ENCODE results near the gene CARMIL1.

The CARMIL1 gene

DNA sequence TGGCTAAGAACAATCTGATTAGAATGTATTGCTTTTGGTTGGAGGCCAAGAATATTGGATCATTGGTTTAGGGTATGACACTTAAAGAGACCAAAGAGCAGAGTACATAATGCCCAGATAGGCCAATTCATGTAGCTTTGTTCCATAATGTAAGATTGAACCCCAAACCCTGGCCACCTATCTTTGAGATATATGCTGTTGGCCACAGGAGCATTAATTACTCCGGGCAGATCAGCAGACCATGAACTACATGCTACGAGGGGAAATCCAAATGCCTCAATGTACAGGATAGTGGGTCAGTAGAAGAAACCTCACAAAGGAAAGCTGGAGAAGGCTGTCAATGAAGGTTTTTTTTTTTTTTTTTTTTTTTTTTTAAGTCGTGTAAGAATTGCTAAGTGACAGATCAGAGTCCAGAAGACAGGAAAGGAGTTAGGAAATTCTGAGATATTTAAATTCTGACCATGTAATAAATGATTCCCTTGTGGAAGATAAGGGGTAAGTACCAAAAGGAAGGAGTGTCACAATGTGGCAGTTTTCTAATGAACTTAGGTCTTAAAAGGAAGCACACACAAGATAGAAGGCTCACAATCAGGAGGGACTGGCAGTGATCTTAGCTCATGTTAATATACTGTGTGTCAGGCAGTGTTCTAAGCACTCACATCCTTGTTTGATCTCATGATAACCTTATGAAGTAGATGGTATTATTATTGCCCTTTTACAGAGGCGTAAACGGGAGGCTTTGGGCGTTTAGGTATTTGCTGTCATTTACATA, 61.4 kb downstream of the CARMIL1 start:
- DNase-seq, result no peak

DNA sequence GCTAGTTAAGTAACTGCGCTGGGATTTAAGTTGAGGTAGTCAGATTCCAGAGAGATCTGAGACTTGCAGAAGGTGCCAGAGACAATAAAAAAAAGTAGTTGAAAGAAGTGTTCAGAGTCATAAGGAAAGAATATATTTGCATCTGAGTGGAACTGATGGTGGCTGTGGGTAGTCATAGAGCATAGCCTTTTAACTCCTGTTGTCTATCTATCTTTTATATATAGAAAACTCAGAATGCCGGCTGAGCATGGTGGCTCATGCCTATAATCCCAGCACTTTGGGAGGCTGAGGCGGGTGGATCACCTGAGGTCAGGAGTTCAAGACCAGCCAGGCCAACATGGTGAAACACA, 62.0 kb downstream of the CARMIL1 start:
- DNase-seq, result no peak

DNA sequence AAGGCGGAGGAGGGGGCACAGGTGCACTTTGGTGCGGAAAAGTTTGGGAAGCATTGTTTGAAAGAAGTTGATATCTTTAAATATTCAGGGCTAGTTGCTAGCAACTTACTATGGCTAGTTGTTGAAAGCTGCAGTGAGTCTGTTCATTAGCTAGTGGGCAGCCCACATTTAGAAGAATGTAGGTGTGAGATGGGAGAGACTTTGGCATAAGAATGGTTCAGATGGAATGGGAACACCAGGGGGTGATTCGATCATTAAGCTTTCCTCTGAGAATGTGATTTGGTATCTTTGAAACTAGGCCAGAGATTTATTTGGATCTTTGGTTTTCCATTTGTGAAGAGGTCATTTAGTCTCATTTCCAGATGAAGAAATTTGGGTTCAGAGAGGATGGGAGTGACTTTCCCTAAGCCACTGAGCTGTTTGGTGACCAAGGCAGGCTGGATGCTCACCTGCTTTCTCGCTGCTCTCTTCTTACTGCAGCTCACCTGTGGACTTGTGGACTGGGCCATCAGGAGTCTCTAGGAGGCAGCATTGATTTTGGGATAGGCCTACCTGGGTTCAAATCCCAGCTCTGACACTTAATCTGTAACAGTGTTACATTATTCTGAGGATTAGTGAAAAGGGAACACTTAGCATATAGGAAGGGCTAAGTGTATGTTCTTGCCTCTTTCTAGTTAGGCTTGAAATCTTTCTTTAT, 62.9 kb downstream of the CARMIL1 start:
- no peak for DNase-seq

DNA sequence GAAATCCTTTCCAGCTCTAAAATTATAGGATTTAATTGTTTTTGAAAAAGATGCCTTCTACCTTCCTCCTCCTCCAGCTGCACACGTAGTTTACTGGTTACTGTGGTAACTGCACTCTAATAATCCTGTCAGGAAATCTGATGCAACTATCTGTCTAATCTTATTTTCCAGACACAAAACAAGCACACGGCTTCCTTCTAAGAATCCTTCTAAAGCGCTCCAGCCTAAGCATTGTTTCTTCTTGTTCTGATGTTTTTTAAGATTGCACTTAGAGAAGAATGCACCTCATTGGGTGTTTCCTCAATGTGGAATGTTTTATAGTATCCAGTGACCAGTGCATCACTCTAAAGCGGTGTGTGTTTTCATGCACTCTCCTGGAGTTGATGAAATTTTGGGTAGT, 63.6 kb downstream of the CARMIL1 start:
- DNase-seq, result no peak

DNA sequence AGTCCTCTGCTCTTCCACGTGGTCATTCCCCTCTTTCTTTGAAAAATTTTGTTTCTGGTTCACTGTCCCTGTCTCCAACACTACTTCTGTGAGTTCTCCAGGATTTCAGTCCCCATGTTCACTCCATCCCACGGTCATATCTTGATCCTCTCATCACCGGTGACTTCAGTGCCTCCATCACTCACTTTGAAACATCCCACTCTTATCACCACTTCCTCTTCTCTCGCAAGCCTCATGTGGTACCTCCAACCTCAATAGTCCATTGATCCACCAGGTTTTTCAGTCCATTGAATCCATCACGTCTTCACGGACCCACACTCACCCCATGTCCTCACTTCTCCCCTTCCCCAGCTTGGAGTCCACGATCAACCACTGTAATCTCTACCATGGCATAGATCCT, 64.8 kb downstream of the CARMIL1 start:
- no peak for DNase-seq

DNA sequence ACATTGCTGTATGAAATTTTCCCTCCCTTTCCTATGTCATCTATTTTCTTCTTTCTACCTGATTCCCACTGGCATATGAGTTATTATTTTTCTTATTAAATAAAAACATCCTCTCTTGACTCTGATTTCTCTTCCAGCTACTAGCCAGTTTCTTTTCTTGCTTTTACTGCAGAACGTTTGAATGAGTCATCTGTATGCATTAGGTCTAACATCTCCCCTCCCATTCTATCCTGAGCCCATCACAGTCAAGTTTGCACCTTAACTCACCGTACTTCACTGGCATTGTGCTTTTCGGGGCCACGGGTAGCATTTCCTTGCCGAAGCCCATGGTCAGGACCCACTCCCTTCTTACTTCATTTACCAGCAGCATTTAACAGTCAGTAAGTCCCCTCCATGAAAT, 65.7 kb downstream of the CARMIL1 start:
- no peak for DNase-seq

DNA sequence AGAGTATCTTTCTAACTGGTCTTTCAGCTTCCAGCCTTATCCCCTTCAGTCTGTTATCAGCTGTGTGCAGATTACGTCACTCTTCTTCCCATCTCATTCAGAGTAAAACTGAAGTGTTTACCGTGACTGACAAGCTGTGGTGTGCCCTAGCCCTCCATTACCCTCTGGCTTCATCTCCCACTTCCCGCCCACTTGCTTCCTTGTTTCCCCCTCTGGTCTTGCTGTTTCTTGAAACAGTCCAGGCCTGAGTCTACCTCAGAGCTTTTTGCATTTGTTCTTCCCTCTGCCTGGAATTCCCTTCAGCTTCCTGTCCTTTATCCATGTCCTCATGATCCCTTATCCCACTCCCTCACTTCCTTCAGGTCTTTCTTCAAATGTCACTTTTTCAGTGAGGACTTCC, 66.9 kb downstream of the CARMIL1 start:
- no peak for DNase-seq

DNA sequence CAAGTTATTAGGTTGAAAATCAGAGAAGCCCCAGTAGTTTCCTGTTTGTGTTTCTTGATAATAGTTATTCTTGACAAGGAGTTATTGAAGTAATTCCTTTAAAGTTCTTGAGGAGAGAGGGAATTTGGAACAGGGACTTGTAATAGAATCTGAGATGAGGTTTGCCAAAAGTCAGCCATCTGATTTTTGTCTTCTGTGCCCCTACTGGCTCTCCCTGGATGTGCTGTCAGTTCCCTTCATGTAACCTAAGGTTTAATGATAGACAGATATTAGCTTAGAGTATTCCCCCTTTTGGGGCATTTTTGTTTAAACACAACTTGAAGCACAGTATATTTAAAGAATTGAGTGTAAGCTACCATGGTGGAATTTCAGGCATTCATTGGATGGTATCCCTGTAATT, 71.4 kb downstream of the CARMIL1 start:
- no peak for DNase-seq

DNA sequence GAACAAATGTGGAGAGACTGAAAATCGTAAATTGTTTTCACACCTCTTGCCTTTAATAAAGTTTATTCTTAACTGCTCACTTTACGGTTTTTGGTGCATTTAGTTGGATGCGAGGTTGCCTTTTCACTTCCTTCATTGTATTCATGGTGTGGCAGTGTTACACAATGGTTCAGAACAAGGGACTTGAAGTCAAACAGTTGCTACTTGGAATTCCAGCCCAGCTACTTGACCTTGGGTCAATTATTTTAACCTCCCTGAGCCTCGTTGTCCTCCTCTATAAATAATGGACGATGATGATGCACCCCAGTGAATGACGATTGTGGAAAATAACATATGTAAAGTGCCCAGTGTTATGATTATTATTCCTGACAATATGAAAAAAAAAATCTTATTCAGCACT, 72.3 kb downstream of the CARMIL1 start:
- no peak for DNase-seq

DNA sequence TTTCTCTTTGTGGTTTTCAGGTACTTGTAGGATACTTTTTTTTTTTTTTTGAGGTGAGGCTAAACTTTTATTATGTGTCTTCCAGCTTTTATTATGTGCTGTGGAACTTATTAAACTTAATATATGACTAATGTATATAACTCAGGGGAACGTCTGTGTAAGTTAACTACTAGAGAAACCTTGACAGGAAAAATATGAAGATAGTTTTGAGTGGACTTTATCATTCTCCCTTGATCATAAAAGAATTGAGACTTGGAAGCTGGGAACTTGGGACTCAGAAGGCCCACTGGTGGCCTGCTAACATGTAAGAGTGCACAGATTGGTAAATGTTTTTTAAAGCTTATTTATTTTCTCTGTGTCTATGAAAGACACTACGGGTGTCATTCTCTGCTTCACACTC, 73.1 kb downstream of the CARMIL1 start:
- no peak for DNase-seq

DNA sequence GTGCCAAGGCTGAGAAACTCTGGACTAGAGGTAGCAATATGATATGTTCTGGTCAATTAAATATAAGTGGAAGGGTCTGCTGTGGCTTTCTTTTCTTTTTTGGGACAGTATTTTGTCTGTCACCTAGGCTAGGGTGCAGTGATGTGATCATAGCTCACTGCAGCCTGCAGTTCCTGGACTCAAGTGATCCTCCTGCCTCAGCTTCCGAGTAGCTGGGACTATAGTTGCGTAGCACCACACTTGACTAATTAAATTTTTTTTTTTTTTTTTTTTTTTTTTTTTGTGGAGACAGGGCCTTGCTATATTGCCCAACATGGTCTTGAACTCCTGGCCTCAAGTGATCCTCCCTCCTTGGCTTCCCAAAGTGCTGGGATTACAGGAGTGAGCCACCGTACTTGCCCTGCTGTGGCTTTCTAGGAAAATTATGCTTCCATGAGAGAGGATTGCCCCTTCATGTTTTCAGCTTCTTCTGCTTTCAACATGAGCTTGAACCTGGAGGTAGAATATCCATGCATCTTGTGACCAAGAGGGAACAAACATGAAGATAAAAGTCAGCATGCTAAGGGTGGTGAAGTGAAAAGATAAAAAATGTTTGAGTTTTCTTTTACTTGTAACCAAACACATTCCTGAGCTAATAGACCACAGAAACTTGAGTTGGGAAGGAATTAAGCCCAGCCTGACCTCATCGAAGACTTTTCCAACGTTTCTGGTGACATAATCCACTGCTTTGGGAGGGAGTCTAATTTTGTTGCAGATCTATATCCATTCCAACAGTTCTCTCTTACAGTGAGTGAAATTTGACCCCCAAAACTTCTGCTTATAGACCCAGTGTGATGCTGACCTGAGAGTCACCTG, 75.1 kb downstream of the CARMIL1 start:
- no peak for DNase-seq

DNA sequence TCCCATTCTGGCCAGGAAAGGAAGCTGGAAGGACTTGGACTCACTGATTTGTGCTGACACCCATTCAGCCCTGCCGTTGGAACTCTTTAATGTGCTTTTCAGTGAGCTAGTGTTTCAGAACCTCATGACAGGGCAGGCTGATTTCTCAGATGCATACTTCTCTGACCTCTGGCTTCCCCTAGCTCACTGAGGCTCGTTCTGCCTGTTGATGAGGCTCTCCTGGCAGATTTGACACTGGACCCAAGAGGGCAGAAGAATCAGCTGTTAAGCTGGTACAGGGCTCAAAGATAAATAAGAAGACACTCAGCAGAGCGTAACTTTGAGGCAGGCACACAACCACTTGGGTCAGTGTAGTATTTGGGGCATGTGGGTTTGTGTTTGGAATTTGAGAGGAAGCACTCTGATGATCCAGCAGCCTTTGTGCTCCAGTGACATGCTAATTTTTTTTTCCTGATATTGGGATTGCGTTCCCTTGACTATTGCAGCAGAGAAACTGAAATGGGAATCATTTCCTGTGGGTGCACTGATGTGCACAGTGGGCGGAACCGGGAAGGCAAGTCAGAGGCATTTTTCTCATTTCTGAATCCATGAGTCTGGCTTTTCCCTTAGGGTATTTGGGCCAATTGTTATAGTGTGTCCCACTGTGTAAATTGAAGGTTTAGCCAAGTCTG, 80.2 kb downstream of the CARMIL1 start:
- no peak for DNase-seq

DNA sequence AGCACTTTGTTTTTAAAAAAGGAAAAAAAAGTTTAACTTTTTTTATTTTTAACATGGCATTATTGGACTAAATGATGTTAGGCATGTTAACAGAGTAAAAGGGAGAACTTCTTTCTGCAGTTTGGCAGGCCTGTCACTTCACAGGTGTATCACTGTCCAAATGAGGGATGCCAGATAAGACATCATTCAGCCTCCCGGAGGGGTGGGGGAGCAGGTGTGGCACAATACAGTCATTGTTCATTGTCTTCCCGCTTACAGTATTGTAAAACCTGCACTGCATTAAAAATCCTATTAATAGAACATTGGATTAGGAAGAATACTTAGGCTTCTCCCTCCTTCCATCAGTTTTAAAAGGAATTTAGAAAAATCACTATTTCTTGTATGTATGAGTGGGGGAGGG, 80.7 kb downstream of the CARMIL1 start:
- DNase-seq, result no peak

DNA sequence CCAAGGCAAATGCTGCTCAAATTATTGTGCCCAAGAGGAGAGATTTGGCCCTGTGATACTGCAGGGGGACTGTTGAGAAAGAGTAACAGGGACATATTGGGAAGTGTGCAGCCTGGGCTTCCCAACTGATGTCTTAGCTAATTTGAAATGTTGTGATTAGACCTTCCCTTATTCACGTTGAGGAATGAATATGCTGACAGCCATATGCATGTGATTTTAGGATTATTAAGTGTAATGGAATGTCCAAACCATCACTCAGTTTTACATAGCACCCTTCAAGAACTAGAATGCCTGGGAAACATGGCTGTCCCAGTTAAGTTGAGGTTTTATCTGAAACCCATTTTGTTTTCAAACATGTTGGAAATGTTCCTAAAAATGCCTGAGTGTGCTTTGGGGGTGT, 81.4 kb downstream of the CARMIL1 start:
- DNase-seq, result no peak

DNA sequence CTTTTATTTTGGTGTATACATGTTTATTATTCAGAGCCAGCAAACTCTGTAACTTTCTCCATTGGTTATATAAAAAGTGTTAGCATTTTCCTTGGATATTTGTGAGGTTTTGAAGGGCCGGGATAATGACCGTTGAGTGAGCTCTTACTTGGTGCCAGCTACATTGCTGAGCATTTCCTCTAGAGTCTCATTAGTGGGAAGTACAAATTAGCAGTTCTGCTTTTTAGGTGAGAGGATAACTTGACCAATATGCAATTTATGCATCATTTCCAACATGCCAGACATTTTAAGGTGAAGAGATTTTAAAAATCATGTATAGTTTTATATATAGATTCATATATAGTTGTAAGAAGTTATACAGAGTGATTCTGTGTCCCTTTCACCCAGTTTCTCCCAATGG, 84.3 kb downstream of the CARMIL1 start:
- no peak for DNase-seq

DNA sequence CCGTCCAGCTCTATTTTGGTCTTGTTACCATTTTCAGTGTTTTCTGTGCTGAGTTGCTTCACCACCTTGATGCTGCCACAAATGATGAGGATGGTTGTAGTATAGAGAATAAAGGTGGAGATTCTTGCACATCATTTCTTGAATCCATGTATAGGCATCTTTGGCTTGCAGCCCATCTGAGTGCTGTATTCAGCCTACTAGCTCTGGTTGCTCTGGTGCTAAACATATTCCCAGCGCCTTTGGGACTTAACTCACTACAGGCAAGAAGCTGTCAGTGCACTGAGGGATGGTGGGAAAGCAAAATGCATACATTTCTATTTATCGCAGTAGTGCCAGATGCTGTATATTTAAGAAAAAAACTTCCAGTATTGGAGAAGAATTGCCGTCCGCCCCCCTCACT, 86.0 kb downstream of the CARMIL1 start:
- no peak for DNase-seq

DNA sequence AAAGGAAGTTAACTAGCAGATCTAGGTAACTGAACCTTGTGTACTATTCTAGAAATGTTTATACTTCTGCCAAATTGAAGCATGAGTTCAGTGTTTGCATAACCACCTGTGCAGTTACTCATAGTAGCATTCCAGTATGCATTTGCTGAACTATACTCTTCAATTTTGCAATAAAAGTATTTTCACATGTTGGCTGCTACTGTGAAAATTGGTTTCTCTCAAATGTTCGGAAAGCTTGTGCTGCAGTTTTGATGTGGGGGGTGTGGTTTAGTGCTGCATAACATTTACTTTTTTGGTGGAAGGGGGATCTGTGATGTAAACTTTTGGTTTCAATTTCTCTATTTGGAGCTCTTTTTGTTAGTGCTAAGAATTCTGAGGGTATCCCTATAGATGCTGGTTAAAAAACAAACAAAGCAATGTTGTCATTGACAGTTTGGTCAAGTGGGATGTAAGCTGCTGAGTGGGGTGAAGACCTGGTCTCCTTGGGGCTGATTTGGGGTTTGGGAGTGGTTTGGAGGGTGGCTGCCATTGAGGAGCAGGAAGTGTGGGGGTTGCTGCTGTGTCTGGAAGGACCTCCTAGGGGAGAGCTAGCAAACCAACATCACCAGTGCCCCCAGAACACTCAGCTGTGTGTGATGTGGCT, 87.8 kb downstream of the CARMIL1 start:
- DNase-seq, result peak; percentile 56

DNA sequence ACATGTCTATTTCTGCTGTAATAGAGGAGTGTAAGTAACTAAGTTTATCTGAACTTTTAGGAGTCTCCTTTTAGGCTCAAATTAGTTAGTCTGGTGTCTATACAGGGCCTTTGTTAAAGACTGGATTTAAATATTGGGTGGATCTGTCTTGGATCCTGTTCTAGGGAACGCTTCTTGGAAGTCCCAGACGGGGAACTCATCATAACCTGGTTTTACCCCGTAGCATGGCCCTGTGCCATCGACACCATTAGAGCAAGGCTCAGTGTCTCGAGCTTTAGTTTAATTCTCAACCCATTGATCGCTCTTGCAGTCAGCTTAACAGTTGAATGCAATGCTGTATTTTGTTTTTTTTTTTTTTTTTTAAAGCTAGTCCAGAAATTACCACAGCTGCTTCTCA, 89.9 kb downstream of the CARMIL1 start:
- DNase-seq, result no peak

DNA sequence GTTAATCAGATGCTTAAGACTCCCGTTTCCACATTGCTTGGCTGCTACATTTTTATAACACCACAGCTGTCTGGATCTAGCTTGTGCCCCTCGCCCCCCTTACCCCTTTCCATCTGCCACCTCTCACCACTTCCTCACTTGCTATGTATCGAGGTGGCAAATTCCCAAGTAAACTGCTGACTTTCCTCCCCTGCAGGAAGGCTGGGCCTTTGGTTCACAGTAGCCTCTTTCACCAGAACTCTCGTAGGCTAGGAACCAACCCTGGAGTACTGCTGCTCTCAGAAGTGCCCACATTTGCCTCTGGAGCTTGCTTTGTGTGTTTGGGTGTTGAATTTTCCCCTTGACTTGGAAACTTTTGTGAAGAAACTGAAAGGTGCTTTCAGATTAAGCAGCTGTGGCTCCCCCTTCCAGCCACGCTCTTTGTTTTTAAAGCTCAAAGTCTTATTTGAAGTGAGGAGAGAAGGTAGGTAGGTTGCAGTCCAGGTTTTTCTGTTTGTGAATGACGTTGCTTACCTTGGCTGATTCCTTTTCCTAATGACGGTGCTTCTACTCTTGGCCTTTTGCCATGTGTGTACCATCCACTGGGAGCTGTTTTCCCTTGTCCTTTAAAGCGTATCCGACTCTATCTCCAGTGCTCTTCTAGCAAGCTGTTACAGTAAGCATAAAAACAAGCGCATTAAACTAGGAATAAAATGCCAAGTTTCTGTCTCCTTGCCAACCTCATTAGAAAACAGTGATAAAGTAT, 90.4 kb downstream of the CARMIL1 start:
- no peak for DNase-seq

DNA sequence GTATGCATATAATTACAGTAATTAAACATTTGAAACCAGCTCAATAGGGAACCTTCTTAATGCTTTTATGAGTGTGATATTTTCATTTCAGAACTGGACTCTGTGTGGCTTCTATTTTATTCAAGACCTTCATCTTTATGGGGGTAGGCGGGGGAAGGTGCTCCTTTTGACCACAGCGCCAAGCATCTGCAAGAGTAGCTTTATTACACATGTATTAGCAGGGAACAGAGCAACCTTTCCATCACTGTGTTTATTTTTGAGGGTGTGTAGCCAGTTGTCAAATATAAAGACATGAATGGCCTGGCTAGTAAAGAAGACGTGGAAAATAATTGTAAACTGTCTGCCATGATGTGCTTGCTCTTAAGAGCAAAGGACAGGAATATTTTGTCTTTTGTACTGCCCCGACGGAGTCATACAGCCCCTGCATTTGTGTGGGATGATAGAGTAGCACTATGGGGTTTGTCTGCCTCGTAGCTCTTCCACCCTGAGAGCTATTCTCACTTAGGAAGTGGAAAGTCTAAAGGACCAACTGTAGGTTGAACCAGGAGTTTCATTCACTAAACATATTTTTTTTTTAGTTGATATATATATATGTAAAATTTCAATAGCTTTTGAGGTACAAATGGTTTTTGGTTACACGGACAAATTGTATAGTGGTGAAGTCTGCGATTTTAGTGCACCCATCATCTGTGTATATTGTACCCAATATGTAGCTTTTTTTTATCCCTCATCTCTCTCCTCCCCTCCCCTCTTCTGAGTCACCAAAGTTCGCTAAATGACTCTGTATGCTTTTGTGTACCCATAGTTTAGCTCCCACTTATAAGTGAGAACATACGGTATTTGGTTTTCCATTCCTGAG, 91.2 kb downstream of the CARMIL1 start:
- no peak for DNase-seq

DNA sequence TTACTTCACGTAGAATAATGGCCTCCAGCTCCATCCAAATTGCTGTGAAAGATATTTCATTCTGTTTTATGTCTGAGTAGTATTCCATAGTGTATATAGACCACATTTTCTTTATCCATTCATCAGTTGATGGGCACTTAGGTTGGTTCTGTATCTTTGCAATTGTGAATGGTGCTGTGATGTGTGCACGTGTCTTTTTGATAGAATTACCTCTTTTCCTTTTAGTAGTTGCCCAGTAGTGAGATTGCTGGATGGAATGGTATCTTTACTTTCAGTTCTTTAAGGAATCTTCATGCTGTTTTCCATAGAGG, 91.8 kb downstream of the CARMIL1 start:
- no peak for DNase-seq
